ENCODE measurements around the gene LCMT2. TPM values are rescaled to one million over a fixed set of nuclear protein-coding genes. Genes with fewer than 3 reads are reported as not detected.
A peak's percentile ranks its signal among the peaks of the same experiment; 100 is the strongest.

Gene LCMT2
- total and polyA plus RNA-seq, 2 experiments from 2014 or later: 2.3 to 7.1 TPM

DNA sequence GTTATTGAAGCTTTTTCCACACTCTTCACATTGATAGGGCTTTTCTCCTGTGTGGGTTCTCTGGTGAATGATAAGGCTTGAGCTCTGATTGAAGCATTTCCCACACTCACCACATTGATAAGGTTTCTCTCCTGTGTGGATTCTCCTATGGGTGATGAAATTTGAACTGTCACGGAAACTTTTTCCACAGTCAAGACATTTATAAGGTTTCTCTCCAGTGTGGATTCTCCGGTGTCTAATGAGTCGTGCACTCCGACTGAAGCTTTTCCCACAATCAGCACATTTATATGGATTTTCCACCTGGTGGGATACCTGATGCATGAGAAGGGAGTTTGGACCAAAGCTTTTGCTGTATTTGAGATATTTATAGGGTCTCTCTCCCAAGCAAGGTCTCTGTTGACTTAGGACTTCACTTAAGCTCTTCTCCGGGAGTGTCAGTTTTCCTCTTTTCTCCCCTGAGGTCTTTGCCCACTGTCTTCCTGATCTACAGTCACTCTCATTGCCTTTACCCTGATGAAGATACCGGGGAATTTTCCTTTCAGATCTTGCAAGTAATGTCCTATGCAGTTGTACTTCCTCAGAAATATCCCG, 31.0 kb upstream of the LCMT2 start:
- DNase-seq (ENCODE audit: low spot score): peak; percentile 5
- Histone ChIP-seq H3K4me3 (no peak overlapping the region), H3K27ac (ENCODE audit: low read depth) (no peak overlapping the region), H3K4me1 (ENCODE audit: insufficient read depth) (no peaks in the 10 kb centered on the region), H3K4me2 (no peak overlapping the region), H2AFZ (no peak overlapping the region), H3K36me3 (ENCODE audit: insufficient read depth) (peaks cover 72% of the 10 kb centered on the region), H3K79me2 (replicated peaks; ENCODE audit: insufficient read depth) (0 out of 2 replicates have a peak, but pooled peaks cover 12% of the 10 kb centered on the region), H3K27me3 (ENCODE audit: insufficient read depth) (no peaks in the 10 kb centered on the region), H4K20me1 (replicated peaks; ENCODE audit: insufficient read depth) (no peaks in the 10 kb centered on the region; the same call in none of the 2 replicates), H3K9me2 (ENCODE audit: insufficient read depth) (no peaks in the 10 kb centered on the region), H3F3A (replicated peaks; ENCODE audit: low read depth) (no peaks in the 10 kb centered on the region)
- peaks cover 45% of the 10 kb centered on the region for H3K9me3 Mint-ChIP-seq
- H3K4me3 Mint-ChIP-seq: no peak overlapping the region
- peaks cover 2% of the 10 kb centered on the region for H3K27me3 Mint-ChIP-seq (ENCODE audit: insufficient read depth, low read depth, poor library complexity)
- TF ChIP-seq JUNB (IDR thresholded peaks at IDR 0.05; ENCODE audit: unreplicated experiment) (no peak), NANOG (IDR thresholded peaks at IDR 0.05; ENCODE audit: borderline replicate concordance) (no peak), ZNF462 (CRISPR knock-in tag; IDR thresholded peaks at IDR 0.05) (no peak), ZNF114 (CRISPR knock-in tag; IDR thresholded peaks at IDR 0.05) (no peak), EZH2 (IDR thresholded peaks at IDR 0.05; ENCODE audit: low read depth, unreplicated experiment) (no peak), POLR2AphosphoS5 (IDR thresholded peaks at IDR 0.05; ENCODE audit: low read depth) (no peak), STAT1 (IDR thresholded peaks at IDR 0.05; ENCODE audit: unreplicated experiment) (no peak), EZH2phosphoT487 (IDR thresholded peaks at IDR 0.05; ENCODE audit: unreplicated experiment) (no peak)
- TF ChIP-seq, protein P1, sequence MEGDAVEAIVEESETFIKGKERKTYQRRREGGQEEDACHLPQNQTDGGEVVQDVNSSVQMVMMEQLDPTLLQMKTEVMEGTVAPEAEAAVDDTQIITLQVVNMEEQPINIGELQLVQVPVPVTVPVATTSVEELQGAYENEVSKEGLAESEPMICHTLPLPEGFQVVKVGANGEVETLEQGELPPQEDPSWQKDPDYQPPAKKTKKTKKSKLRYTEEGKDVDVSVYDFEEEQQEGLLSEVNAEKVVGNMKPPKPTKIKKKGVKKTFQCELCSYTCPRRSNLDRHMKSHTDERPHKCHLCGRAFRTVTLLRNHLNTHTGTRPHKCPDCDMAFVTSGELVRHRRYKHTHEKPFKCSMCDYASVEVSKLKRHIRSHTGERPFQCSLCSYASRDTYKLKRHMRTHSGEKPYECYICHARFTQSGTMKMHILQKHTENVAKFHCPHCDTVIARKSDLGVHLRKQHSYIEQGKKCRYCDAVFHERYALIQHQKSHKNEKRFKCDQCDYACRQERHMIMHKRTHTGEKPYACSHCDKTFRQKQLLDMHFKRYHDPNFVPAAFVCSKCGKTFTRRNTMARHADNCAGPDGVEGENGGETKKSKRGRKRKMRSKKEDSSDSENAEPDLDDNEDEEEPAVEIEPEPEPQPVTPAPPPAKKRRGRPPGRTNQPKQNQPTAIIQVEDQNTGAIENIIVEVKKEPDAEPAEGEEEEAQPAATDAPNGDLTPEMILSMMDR (conservative IDR thresholded peaks at IDR 0.05; ENCODE audit: low read depth in 2 of 2): no peak
- TF ChIP-seq, protein P2, sequence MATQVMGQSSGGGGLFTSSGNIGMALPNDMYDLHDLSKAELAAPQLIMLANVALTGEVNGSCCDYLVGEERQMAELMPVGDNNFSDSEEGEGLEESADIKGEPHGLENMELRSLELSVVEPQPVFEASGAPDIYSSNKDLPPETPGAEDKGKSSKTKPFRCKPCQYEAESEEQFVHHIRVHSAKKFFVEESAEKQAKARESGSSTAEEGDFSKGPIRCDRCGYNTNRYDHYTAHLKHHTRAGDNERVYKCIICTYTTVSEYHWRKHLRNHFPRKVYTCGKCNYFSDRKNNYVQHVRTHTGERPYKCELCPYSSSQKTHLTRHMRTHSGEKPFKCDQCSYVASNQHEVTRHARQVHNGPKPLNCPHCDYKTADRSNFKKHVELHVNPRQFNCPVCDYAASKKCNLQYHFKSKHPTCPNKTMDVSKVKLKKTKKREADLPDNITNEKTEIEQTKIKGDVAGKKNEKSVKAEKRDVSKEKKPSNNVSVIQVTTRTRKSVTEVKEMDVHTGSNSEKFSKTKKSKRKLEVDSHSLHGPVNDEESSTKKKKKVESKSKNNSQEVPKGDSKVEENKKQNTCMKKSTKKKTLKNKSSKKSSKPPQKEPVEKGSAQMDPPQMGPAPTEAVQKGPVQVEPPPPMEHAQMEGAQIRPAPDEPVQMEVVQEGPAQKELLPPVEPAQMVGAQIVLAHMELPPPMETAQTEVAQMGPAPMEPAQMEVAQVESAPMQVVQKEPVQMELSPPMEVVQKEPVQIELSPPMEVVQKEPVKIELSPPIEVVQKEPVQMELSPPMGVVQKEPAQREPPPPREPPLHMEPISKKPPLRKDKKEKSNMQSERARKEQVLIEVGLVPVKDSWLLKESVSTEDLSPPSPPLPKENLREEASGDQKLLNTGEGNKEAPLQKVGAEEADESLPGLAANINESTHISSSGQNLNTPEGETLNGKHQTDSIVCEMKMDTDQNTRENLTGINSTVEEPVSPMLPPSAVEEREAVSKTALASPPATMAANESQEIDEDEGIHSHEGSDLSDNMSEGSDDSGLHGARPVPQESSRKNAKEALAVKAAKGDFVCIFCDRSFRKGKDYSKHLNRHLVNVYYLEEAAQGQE (IDR thresholded peaks at IDR 0.05; ENCODE audit: unreplicated experiment): no peak
- no peak overlapping the region for H3K27ac Mint-ChIP-seq
- peaks cover 86% of the 10 kb centered on the region for H3K36me3 Mint-ChIP-seq (ENCODE audit: low read depth)
- no peak for ATAC-seq
- no peaks in the 10 kb centered on the region for H3K4me1 Mint-ChIP-seq

All from GM23338 (cell line).